ENCODE measurements around the gene MRPL51. TPM values are rescaled to one million over a fixed set of nuclear protein-coding genes. Genes with fewer than 3 reads are reported as not detected.
A peak's percentile ranks its signal among the peaks of the same experiment; 100 is the strongest.

Gene MRPL51
- total and polyA plus RNA-seq, 2 donors from 2014 or later, result 132 to 268 TPM

- DNase-seq, result peak; percentile 97 to 99 (median 98)
- H3K27me3 ChIP-seq (ENCODE audit: control insufficient read depth, insufficient read depth, low read length), result no peaks in the 10 kb centered on the region
- peak; percentile 19 for FAIRE-seq
- H3K9ac ChIP-seq (ENCODE audit: low read length in 3 of 3), result peak within 1 kb of the TSS; percentile 80 to 85 (median 80)
- TF ChIP-seq, protein P1, sequence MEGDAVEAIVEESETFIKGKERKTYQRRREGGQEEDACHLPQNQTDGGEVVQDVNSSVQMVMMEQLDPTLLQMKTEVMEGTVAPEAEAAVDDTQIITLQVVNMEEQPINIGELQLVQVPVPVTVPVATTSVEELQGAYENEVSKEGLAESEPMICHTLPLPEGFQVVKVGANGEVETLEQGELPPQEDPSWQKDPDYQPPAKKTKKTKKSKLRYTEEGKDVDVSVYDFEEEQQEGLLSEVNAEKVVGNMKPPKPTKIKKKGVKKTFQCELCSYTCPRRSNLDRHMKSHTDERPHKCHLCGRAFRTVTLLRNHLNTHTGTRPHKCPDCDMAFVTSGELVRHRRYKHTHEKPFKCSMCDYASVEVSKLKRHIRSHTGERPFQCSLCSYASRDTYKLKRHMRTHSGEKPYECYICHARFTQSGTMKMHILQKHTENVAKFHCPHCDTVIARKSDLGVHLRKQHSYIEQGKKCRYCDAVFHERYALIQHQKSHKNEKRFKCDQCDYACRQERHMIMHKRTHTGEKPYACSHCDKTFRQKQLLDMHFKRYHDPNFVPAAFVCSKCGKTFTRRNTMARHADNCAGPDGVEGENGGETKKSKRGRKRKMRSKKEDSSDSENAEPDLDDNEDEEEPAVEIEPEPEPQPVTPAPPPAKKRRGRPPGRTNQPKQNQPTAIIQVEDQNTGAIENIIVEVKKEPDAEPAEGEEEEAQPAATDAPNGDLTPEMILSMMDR (IDR thresholded peaks at IDR 0.05; ENCODE audit: borderline replicate concordance, extremely low read depth, insufficient read depth), result no peak
- H3K4me3 ChIP-seq (ENCODE audit: low read length in 3 of 3), result peak within 1 kb of the TSS; percentile 76 to 91 (median 78)
- H3K4me1 ChIP-seq (ENCODE audit: control insufficient read depth in 2 of 3, insufficient read depth in 2 of 3, low read depth in 1 of 3, low read length in 3 of 3), result peaks cover 3 to 12% (median 4%) of the 10 kb centered on the region in 3 donors
- peak within 1 kb of the TSS; percentile 80 to 94 for H3K27ac ChIP-seq (ENCODE audit: low read depth in 2 of 2, low read length in 2 of 2)
- intact Hi-C loops (cut with DNase I), result no loop called here
- no peaks in the 10 kb centered on the region for H3K9me3 ChIP-seq (ENCODE audit: control insufficient read depth in 2 of 3, insufficient read depth in 1 of 3, low read length in 3 of 3)
- H3K36me3 ChIP-seq (ENCODE audit: control insufficient read depth in 2 of 3, insufficient read depth in 3 of 3, low read length in 3 of 3), result peaks cover 0 to 4% (median 0%) of the 10 kb centered on the region in 3 donors
Measured at GRCh38 chr12:6470375-6471163, 22.5 kb downstream of the MRPL51 start, which contains the start of gene VAMP1. Gene VAMP1 (minus strand): TSS chr12:6470677. CDS start chr12:6470531, 146 bp downstream.

GRCh38 chr12:6469609-6470374 is 23.3 kb downstream of the MRPL51 start:
- H3K27ac ChIP-seq (ENCODE audit: low read depth in 2 of 2, low read length in 2 of 2), result peak overlapping the region; percentile 69 to 80
- FAIRE-seq, result no peak
- H3K36me3 ChIP-seq (ENCODE audit: control insufficient read depth in 2 of 3, insufficient read depth in 3 of 3, low read length in 3 of 3), result peaks cover 0 to 6% (median 2%) of the 10 kb centered on the region in 3 donors
- H3K4me3 ChIP-seq (ENCODE audit: low read length in 3 of 3), result peak overlapping the region; percentile 76 to 91 (median 78)
- DNase-seq, result peak in 1 of 5 donors; percentile 8
- no peaks in the 10 kb centered on the region for H3K27me3 ChIP-seq (ENCODE audit: control insufficient read depth, insufficient read depth, low read length)
- H3K9ac ChIP-seq (ENCODE audit: low read length in 3 of 3), result peak overlapping the region; percentile 29 to 80 (median 80)
- TF ChIP-seq, protein P1 (IDR thresholded peaks at IDR 0.05; ENCODE audit: borderline replicate concordance, extremely low read depth, insufficient read depth), result no peak
- peaks cover 3 to 12% (median 4%) of the 10 kb centered on the region in 3 donors for H3K4me1 ChIP-seq (ENCODE audit: control insufficient read depth in 2 of 3, insufficient read depth in 2 of 3, low read depth in 1 of 3, low read length in 3 of 3)
- H3K9me3 ChIP-seq (ENCODE audit: control insufficient read depth in 2 of 3, insufficient read depth in 1 of 3, low read length in 3 of 3), result no peaks in the 10 kb centered on the region
- intact Hi-C loops (cut with DNase I), result loop anchor here (10.0 kb wide), 1 partner anchor 55 kb away; no protein-coding TSS in a partner anchor

GRCh38 chr12:6469092-6469491 is 24.0 kb downstream of the MRPL51 start:
- no peak for DNase-seq
- peaks cover 0 to 11% (median 2%) of the 10 kb centered on the region in 3 donors for H3K36me3 ChIP-seq (ENCODE audit: control insufficient read depth in 2 of 3, insufficient read depth in 3 of 3, low read length in 3 of 3)
- H3K4me3 ChIP-seq (ENCODE audit: low read length in 3 of 3), result no peak overlapping the region
- H3K9ac ChIP-seq (ENCODE audit: low read length in 3 of 3), result no peak overlapping the region
- H3K9me3 ChIP-seq (ENCODE audit: control insufficient read depth in 2 of 3, insufficient read depth in 1 of 3, low read length in 3 of 3), result no peaks in the 10 kb centered on the region
- TF ChIP-seq, protein P1 (IDR thresholded peaks at IDR 0.05; ENCODE audit: borderline replicate concordance, extremely low read depth, insufficient read depth), result no peak
- no peak overlapping the region for H3K27ac ChIP-seq (ENCODE audit: low read depth in 2 of 2, low read length in 2 of 2)
- intact Hi-C loops (cut with DNase I), result loop anchor here (10.0 kb wide), 1 partner anchor 54 kb away; no protein-coding TSS in a partner anchor
- peaks cover 3 to 12% (median 4%) of the 10 kb centered on the region in 3 donors for H3K4me1 ChIP-seq (ENCODE audit: control insufficient read depth in 2 of 3, insufficient read depth in 2 of 3, low read depth in 1 of 3, low read length in 3 of 3)
- H3K27me3 ChIP-seq (ENCODE audit: control insufficient read depth, insufficient read depth, low read length), result no peaks in the 10 kb centered on the region
- no peak for FAIRE-seq
